GM21786 (cell line): ENCODE data around the gene KIRREL2.
"Not testable (repeated sequence)": the region's sequence is repeated elsewhere in the genome, so short reads cannot be mapped to it uniquely, and the experiment has no call there.

ENCODE experiments used
- ATAC-seq: cut with Tn5 transposase; IDR thresholded peaks from one replicate; pipeline ENCODE4 v1.9.1; 2021; ENCODE audit not compliant: unreplicated experiment

The KIRREL2 gene

GRCh38 chr19:35856546-35857149 is at the start of gene KIRREL2:
Gene KIRREL2, plus strand, starts transcription at chr19:35856911. Its CDS starts 209 bp downstream, at chr19:35857120.
- ATAC-seq, result no peak

DNA sequence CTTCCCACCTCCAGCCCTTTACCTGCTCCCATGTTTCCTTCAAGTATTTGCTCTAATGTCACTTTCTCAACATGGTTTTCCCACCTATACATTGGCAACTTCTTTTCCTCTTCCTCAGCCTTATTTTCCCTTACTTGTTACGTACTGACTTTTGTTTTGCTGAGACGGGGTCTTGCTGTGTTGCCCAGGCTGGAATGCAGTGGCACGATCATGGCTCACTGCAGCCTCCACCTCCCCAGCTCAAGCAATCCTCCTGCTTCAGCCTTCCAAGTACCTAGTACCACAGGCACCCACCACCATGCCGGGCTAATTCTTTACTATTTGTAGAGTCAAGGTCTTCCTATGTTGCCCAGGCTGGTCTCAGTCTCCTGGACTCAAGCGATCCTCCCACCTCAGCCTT is 49.1 kb upstream of the KIRREL2 start:
- no peak for ATAC-seq

- ATAC-seq, result no peak
Observed at GRCh38 chr19:35811317-35812219, 45.1 kb upstream of the KIRREL2 start.

DNA sequence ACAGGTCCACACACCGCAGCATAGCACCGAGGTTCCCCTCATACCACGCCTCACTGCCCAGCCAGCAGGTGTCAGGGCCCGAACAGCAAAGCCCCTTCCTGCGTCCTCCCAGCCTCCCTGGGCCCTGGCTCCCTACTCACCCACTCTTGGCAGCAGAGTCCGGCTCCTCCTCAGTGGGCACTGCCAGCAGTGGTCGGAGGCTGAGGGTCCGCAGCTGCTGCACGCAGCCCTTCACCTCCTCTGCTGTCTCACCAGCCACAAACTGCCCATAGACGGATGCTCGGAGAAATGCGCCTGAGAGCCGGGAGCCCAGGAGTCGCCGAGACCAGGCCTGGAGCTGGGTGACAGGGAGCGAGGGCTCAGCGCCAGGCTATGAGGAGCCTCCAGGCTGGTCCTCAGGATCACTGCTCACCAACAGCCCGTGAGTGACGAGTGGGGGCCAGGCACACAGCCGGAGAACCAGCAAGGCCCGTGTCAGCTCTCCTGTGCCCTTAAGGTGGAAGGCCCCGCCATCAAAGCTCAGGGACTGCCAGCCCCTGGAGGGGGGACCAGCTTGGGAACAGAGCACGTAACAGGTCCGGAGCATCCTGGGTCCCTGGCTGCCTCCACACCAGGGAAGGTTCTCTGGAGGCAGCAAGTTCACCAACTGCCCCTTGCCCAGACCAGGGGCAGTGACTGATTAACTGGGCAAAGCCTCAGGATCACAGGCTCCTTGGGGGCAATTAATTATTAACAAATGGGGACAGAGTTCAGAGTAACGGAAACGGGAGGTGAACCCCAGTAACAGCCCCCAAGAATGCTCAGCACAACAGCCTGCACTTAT is 44.3 kb upstream of the KIRREL2 start, which contains the start of gene PRODH2:
Gene PRODH2 (minus strand): TSS at position 626 of the 823 bp plus-strand sequence. CDS start 40 bp downstream, at position 586.
- no peak for ATAC-seq

- ATAC-seq, result no peak
Observed at GRCh38 chr19:35813043-35813890, 43.4 kb upstream of the KIRREL2 start.

GRCh38 chr19:35816262-35816661 is 40.4 kb upstream of the KIRREL2 start:
- ATAC-seq, result no peak

GRCh38 chr19:35816846-35817245 is 39.9 kb upstream of the KIRREL2 start:
- no peak for ATAC-seq

DNA sequence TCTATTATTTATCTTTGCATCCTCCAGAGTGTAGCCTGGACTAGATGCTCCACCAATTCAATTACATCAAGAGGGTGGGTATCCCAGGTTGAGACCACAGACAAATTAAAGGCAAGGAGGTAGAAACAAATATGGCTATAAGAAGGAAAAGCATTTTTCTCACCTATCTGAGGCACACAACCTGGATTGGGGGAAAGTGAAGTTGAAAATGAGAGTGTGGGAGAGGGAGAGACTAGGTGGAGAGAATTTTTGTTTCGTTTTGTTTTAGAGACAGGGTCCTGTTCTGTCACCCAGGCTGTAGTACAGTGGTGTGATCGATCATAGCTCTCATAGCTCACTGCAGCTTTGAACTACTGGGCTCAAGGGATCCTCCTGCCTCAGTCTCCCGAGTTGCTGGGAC is 38.3 kb upstream of the KIRREL2 start:
- ATAC-seq, result no peak

- ATAC-seq, result no peak
Observed at GRCh38 chr19:35822579-35822978, 34.1 kb upstream of the KIRREL2 start.

- no peak for ATAC-seq
Observed at GRCh38 chr19:35824150-35824549, 32.6 kb upstream of the KIRREL2 start.

DNA sequence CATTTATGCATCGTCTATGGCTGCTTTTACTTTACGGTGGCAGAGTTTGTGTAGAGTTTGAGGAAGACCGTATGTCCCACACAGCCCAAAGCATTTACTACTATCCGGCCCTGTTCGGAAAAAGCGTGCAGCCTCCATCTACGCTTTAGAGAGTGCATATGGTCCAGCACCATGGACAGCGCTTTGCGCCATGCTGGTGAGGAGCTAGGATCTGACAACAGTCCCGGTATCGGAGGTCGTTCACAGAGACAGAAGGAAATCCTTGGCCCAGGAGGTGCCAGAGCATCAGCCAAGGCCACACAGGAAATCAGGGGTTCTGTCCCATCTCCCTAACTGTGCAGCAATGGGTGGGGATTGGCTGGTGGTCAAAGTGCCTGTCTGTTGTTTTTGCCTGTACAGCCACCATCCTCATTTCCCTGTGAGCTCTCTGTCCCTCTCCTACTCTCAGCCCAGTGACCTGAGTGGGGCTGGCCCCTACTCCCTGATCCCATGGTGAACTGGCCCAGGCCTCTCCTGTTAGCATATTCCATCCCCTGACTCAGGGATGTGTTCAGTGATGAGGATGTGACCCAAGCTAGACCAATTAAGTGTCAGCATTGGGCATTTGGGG is 27.9 kb upstream of the KIRREL2 start:
- ATAC-seq, result no peak

GRCh38 chr19:35830986-35831385 is 25.7 kb upstream of the KIRREL2 start:
- no peak for ATAC-seq

DNA sequence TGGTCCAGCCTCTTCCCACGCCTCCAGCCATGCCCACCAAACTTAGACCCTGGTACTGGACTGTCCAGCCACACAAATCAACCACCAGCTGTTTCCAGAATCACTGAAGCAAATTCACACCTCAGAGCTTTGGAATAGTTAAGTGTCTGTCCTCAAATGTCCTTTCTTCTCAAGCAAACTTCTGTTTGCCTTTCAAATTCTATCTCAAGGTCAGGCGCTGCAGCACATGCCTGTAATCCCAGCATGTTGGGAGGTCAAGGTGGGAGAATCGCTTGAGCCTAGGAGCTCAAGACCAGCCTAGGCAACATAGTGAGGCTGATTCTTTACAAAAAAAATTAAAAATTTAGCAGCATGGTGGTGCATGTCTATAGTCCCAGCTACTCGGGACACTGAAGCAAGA is 24.7 kb upstream of the KIRREL2 start:
- no peak for ATAC-seq

- no peak for ATAC-seq
Observed at GRCh38 chr19:35833972-35834371, 22.7 kb upstream of the KIRREL2 start.

DNA sequence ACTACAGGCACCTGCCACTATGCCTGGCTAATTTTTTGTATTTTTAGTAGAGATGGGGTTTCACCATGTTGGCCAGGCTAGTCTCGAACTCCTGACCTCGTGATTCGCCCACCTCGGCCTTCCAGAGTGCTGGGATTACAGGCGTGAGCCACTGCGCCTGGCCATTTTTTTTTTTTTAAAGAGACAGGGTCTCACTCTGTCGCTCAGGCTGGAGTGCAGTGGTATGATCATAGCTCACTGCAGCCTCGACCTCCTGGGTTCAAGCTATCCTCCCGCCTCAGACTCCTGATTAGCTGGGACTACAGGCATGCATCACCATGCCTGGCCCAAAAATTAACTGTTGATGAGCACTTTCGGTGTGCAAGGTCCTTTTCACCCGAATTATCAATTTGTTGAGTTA is 20.6 kb upstream of the KIRREL2 start:
- ATAC-seq, result not testable (repeated sequence)

- ATAC-seq, result no peak
Observed at GRCh38 chr19:35841961-35842595, 14.6 kb upstream of the KIRREL2 start.

DNA sequence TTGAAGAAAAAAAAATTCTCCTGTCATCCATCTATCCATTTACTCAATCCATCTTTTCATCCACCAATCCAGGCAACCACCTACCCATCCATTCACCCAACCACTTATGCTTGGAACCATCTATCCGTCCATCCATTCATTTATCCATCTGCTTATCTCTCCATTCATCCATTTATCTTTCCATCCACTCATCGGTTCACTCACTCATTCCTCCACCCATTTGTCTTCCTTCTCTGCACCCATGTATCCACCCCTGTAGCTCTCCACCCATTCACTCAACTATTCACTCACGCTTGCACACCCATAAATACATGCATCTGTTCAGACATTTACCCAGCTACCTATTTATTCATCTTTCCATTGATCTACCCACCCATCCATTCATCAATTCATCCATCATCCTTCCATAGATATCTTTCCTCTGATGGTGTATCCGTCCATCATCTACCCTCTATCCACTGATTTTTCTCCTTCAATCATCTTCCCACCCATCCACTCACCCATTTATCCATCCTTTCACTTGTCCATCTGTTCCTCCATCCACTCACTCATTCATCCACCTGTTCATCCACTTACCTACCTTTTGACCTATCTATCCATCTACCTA is 13.9 kb upstream of the KIRREL2 start:
- ATAC-seq, result no peak

DNA sequence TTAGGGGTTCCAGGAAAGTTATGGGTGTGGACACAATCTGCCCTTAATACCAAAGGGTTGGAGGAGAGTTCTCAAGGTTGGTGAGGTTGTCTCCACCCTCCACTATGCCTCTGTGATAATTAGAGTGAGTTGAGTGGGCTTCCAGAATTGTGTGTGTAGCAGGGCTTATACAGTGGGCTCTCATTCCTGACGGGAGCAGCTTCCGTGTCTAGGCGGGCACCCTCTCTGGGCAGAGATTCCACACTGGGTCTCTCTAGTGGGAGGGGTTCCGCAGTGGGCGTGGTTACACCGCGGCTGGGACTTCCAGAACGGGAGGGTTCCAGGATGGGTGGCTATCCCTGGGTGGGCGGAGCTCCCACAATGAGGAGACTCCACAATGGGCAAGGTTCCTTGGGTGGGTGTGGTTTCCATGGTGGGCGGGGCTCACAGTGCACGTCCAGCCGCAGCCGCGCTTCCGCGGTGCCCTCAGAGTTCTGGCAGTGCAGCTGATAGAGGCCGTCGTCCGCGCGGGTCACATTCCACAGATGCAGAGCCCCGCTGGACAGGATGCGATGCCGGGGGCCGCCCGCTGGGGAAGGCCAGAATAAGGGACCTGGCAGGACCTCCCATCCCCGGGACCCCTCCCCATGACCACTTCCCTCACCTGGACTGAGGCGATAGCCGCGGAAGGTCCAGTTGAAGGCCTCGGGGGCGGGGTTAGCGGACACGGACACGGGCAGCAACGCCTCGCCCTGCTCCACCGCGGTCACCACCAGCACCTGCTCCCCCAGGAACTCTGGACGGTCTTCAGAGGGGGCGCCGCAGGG is 12.8 kb upstream of the KIRREL2 start:
- no peak for ATAC-seq
